GM15510 (cell line): ENCODE measurements around the gene CRACR2A.

Experiments
- POLR2A ChIP-seq: IDR thresholded peaks from 3 replicates; pipeline ENCODE4 v1.6.1; 2011; ENCODE audit warnings: borderline replicate concordance; ENCODE audit not compliant: insufficient read length; ENCODE audit errors: extremely low read depth

Gene CRACR2A

DNA sequence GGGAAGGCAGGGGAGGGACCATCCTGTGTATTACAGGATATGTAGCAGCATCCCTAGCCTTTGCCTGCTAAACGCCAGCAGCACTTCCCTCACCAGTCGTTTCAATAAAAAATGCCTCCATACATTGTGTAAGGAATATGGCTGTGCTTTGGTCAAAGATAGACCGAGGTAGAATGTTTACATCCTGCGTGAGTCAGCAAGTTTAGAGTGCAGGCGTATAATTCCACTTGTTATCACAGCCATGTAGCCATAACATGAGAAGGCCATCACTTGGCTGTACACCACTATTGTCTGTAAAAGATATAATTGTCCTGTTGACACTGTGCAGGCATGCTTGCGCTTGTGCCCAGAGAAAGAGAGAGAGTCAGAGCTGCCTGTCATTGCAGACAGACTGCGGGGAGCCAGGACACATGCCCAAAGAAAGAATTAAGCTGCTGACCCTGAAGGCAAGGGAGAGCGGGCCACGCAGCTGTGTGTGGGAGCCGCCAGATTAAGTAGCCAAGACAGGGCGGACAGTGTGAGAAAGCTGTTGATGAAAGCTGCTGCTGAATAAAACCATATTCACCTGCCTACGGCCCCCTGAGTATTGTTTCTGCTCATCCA is 68.4 kb downstream of the CRACR2A start:
- TF ChIP-seq POLR2A, result no peak

DNA sequence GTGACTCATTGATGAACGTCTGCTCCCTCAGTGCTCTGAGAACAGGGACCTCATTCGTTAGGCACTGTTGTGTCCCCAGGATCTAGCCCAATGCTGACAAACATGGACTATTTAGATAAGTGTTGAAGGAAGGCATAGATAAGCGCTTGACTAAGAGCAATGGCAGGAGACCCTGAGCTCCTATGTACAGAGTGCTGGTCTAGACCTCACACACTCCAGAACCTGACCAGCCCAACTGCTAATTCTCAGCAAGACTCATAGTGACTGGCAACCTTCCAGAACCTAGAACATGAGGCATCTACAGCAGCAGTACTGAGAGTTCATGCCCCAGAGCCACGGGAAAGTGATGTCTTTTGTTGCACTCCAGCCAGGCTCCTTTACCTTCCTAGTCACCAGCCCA is 69.2 kb downstream of the CRACR2A start:
- no peak for TF ChIP-seq POLR2A

DNA sequence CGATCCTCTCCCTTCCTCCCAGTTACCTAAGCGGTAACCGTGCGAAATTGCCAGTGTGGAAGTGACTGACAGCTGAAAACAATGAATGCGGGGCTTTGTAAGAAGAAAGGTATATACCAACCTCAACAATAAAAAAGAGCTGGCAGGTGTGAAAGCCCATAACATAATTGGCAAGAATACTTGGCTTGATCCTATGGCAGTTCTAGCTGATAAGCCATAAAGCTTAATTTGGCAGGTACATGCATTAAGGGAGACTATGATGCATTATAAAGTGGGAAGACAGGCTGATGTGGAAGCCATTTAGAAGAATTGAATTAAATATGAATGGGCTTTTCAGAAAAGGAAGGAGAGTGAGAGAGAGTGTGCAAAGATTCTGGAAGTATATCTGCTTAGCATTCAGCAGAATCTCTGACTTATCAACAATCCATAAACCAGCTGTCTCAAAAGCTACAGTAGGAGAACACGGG is 71.3 kb downstream of the CRACR2A start:
- no peak for TF ChIP-seq POLR2A

DNA sequence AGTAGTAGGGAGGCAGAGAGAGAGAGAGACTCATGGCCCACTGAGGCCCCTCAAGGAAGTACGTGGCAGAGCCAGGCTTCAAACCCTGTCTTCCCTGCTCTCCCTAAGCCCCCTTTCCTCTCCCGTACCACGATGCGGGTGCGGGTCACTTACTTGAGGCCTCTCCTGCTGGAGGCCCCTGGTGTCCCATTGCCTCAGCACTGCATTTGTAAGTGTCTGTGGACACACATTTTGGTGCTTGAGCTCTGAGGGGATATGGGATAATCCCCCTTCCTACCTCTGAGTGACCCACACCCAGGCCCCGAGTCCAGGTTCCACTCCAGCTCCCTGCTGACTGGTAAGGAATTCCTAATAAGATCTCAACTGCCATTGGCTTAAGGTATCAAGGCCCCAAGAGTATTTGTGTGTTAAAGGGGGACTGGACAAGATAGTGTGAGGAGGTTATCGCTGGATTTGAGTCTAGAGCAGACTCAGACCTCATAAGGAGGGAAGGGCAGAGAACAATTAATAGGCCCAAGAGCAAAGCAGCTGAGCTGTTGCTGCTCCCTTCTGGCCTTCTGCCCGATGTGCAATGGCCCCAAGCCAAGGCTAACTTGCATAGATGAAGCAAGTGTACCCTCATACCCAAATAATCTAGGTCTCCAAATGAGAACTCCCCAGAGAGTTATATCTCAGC is 71.9 kb downstream of the CRACR2A start:
- TF ChIP-seq POLR2A, result no peak

DNA sequence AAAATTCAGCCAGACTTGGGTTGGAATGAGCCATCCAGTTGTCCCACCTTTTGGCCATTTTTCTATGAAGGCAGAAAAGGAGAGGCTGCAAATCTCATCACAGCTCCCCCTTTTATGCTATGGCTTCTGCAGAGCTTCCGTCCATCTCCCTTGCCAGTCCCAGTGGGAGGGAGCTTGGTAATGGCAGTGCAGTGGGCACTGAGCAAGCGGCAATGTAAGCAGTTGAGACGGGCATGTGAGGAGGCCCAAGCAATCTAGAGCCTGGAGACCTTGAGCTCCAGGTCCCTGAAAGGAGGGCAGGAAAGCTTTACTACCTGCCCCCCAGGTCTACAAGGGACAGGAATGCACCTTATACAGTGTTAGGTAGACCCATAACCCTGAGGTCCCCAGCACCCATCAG is 73.1 kb downstream of the CRACR2A start:
- no peak for TF ChIP-seq POLR2A

DNA sequence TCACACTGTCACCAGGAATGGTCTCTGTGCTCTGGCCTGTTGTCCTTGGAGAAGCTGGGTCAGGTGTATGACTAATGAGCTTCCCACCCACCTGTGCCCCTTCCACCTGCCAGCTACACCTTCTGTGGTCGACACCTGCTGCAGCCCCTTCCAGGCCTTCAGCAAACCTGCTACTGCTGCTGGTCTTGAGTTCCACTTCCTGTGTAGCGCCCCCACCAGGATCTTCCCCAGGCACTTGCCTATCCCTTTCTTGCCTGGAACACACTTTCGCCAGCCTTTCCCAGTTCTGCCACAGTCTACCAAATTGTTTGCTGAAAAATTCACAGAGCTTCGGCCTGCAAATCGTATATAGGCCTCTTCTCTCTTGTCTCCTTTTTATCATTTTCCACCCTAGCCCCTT is 75.3 kb downstream of the CRACR2A start:
- TF ChIP-seq POLR2A, result no peak

DNA sequence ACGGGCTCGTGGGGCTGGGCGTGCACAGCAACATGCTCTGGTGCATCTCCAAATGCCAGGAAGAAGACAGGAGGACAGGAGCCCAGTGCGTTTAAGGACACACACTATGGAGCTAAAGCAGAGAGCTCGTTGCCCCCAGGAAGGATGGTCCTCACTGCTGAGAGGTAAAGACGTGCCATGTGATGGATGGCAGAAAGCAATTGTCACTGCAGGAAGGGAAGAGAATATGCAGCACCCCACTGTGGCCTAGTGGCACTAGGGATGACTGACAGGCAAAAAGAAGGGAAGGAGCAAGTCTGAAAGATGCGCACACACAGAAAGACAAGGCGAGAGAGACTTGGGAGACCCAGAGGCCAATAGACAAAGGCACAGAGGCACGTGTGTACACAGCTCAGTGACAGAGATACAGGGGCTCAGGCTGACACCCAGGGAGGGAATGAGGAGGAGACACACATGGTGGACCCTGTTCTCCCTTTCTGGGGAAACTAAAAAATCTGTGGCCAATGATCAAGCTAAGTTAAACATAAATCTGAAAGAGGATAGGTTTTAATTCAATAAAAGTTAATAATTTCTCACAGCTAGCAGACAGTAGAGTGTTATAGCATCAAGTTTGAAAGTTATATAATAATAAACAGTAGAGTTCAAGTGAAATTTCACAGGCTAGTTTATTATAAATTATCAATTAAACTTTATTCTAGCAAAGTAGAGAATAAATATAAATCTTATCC is 78.8 kb downstream of the CRACR2A start:
- no peak for TF ChIP-seq POLR2A

DNA sequence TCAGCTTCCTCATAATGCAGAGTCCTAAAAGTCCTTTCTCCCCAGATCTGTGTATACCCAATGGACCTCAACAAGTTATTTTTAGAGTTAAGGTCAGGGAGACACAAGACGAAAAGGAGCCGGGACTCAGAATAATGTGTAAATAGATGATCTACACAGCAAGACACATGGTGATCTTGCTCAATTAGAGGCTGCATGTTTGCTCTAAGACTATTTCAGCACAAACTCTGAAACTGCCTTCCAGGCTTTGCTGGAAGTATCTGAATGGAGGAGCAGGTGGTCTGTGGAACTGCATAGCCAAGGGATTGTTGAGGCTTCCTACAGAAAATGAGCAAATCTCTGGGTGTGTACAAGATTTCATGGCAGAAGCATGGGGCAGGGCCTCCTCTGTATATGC is 80.8 kb downstream of the CRACR2A start:
- TF ChIP-seq POLR2A, result no peak

DNA sequence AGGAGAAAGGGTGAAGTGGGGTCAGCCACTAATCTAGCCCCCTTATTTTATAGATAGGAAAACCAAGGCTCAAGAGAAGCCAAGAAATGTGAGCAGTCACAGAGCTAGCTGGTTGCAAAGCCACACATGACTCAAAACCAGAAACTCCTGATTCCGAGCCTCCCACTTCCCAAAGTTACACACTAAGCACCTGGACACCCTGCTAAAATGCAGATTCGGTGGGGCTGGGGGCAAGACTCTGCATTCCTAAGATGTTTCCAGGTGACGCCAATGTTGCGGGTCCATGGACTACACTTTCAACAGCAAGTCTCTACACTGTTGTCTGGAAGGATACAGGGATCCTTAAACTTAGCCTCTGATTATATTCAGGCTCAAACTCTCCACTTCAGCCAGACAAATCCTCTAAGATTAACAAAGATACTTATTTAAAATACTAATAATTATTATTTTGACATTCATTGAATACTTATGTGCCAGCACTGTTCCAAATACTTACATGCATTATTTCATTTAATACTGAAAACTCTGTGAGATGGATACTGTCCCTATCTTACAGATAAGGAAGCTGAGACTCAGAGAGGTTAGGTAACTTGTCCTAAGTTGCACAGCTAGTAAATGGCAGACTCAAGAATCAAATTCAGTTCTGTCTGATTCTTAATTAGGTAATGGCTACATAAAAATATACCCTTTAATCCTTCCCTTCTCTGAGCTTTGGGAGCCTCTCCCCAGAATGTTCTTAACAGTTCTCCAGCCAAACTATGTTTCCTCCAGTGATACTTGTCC is 81.4 kb downstream of the CRACR2A start:
- TF ChIP-seq POLR2A, result no peak

DNA sequence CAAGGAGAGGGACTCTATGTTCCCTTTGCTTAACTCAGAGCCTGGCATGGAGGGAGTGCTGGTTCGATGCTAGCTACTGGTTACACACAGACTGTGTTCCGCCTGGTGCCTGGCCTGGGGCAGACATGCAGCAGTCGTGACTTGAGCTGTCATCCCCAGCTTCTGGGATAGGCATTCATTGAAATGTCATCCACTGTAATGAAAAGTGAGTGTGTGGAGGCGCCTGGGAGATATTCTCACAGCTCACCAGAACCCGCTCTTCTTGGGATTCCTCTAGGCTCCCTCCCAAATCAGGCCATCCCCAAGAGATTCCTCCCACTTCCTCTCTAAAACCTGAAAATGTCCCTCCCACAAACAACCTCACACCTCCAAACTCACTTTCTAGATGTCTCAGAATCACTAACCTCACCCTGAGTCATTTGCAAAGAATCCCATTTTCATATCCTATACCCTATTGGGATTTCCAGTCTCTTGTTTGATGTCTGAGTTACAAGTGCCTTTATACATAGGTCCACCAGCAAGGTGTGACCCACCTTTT is 82.8 kb downstream of the CRACR2A start:
- no peak for TF ChIP-seq POLR2A

DNA sequence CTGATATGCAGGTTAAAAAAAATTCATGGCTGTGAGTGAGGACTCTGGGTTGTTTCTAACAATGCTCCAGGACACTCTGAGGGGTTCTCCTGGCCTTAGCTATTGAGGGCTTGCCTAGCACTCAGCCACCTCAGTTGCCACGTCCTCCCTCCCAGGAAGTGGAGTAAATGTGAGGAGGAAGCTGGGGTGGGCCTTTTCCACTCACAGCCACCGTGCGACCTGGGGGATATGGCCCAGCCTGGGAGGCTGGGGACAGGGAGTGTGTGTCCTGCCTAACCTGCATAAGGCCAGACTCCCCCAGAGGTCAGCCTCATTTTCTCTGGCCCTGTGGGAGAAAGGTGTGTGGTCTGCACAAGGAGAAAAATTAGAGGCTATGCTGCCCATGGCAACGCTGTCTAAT is 83.3 kb downstream of the CRACR2A start:
- TF ChIP-seq POLR2A, result no peak

DNA sequence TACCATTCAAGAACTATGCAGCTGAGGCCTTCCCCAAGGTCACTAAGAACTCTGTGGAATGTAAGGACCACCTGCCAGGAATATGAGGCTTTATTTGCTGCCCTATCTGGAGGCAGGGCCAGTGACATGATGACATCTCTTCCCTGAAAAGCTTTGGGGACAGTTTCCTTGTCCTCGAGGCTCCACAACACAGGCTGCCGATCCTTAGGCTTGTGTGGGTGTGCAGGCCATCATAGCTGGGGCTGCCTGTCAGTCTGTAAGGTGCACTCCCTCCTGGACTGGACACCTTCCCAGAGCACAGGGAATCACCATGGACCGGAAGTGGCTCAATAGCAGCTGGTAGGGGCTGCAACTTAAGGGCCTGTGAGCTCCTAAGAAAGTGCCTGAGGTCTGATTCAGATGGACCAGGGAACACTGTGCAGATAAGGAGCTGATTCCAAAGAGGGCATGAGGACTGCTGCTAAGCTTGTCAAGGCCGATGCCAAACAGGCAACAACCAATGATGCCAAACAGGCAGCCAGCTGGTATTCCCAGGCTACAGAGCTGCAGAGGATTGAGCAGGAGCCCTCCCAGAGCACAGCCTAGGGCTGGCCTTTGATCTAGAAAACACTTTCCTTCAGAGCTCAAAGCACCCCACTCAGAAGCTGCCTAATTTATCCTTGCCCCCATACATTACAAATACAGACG is 84.3 kb downstream of the CRACR2A start:
- TF ChIP-seq POLR2A, result no peak

DNA sequence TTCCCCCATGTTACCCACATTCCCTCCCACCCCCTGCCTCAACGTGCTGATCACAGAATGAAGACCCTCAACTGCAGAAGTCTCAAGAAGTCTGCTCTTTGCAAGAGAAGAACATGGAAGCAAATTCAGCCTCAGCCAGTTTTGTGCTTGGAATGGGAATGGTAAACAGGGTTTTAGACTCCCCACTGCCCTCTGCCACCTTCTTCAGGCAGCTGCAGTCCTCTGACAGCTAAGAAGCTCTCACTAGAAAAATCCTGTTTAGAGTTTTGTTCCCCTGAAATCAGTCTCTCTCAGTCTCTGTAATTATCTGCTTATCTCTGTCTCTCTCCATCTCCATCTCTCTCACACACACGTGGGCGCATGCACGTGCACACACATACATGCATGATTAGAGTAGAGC is 85.4 kb downstream of the CRACR2A start:
- TF ChIP-seq POLR2A, result no peak

DNA sequence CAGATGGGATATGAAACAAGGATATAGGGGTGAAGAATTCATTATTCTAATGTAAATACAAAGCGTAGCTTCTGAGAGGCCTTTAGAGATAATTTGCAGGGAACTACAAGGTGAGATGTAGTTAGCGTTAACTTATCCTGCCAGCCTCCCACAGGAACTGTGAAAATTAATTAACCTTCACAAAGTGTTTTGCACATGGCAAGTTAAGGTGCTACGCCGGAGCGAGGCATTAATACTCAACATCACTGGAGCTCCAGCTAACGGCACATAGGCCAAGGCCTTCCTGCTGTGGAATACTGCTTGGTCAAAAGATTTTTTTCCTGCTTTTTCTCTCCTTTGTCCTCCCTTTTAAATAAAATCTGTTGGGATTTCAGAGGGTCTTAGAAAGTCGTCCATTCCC is 86.5 kb downstream of the CRACR2A start:
- TF ChIP-seq POLR2A, result no peak
